GM19025 (cell line): ENCODE data around the gene NECAB2.

ENCODE experiments used
- ATAC-seq: cut with Tn5 transposase; IDR thresholded peaks from one replicate; pipeline ENCODE4 v1.9.1; 2021; ENCODE audit warnings: mild to moderate bottlenecking, low read depth, moderate library complexity; ENCODE audit not compliant: unreplicated experiment

The NECAB2 gene

DNA sequence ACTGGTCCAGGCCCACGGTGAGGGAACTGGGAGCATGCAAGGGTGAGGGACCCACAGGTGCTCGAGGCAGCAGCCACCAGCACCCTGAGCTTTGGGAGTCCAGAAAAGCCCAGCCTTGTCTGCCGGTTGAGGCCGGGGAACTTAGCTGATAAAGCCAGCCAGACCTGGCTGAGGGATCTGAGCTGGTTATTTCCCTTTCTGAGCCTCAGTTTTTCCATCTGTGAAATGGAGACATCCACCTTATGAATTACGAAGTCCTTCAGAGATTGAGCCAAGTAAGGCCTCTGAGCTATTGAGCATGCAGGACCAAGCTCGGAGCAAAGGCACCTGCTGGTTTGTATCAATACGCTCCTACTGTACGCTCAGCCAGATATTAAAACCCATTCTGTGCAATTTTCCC, 13.8 kb downstream of the NECAB2 start:
- ATAC-seq = no peak

DNA sequence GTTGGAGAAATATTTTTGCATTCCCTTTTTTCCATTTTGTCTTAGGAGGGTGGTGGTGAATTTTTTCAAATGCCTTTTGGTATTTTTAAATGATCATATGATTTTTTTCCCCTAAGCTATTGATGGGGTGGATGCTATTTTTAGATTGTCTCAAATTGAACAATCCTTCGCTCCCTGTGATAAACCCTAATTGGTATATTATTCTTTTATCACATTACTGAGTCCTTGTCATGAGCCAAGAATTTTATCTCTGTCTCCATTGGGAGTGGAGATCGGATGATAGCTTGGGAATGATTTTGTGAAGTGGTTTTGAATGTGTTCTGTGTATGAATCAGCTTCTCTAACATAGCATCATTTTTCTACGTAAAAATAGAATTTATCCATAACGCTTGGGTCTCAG, 15.4 kb downstream of the NECAB2 start:
- no peak for ATAC-seq

DNA sequence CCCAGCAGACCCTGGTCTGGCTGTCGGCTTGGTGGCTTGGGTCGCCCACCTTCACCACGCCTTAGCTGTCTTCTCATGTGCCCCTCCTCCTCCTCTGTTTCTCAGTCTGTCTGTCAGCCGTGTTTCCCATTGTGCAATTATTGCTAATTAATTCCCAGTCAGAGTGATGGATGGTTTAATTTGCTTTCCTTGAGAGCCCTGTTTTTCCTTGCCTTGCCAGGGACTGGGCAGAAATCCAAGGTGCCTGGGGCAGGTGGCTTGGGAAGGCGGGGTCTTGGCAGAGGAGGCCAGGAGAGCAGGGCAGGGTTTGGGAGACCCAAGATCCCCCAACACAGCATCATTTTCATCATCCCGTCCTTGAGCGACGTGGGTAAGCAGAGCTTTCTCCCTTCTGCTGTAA, 21.3 kb downstream of the NECAB2 start:
- no peak for ATAC-seq

DNA sequence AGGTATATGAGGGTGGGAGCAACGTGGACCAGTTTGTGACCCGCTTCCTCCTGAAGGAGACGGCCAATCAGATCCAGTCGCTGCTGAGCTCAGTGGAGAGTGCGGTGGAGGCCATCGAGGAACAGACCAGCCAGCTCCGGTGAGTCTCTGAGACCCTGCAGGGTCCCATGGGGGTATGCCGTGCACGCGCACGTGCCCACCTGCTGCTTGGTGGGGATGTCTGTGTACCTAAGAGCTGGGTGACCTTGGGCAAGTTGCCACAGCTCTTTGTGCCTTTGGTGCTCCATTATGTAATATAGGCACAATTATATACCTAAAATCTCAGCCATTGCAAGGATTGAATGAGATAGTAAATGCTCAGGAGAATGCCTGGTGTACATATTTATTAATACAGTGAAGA, 22.4 kb downstream of the NECAB2 start:
- ATAC-seq = no peak

DNA sequence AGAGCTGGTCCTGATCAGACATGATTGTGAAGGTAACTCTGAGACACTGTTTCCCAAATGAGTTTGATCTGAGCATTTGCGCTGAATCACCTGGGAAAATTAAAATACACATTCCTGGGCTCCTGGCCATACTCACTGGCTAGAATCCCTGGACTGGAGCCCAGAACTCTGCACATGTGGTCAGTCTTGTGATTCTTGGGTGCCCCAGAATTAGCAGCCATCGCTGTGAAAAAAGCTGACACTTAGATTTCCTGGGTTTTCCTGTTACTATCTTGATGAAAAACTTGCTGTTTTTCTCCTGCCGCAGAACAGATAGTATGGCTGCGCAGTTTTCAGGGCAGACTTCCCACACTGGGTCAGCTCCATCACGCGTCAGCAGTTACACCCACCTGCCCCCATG, 24.6 kb downstream of the NECAB2 start:
- no peak for ATAC-seq

DNA sequence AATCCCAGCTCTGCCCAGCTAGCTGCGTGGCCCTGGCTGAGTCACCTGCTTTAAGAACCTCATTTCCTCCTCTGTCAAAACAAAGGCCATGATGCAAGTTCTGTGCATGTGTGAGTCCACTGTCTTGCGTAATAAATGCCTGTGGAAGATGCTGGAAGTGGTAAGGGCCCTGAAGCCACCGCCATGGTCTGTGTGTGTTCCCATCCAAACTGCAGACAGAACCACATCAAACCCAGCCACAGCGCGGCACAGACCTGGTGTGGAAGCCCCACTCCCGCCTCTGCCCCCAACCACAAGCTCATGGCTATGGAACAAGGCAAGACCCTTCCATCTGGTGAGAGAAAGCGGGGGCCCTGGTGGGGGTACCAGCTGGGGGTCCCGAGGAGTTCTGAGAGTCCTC, 26.0 kb downstream of the NECAB2 start:
- no peak for ATAC-seq

DNA sequence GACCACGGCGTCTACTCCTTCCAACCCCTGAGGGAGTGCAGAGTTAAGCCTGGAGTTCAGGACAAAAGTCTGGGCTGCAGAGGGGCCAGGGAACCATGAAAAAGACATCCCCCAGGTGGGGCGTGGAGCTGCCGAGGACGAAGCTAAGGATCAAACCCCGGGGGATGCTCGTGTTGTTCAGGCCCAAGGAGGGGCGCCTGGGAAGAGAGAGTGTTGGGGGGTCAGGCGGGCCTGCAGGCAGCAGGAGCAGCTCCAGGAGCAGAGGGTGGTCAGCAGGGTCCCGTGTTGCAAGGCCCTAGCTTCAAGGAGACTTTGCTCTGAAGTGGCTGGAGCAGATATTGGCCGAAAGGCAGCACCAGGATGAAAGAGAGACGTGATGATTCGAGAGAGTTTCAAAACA, 26.7 kb downstream of the NECAB2 start:
- no peak for ATAC-seq

DNA sequence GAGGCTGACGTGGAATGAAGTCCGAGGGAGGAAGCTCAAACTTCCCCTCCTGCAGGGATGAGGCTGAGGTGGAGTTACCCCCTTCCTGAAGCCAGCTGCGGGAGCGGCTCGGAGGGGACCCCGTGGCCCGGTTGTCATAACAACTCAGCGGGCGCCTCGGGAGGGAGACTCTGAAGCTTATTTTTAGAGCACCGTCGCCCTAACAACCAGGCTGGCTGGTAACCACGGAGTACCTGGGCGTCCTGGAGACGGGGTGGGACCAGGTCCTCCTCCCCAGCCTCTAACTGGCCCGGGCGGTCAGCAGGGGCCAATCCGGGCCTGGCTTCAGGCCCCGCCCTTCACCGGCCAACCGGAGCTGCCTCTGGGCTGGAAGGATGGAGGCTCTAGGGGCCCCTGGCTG, 27.7 kb downstream of the NECAB2 start:
- no peak for ATAC-seq

DNA sequence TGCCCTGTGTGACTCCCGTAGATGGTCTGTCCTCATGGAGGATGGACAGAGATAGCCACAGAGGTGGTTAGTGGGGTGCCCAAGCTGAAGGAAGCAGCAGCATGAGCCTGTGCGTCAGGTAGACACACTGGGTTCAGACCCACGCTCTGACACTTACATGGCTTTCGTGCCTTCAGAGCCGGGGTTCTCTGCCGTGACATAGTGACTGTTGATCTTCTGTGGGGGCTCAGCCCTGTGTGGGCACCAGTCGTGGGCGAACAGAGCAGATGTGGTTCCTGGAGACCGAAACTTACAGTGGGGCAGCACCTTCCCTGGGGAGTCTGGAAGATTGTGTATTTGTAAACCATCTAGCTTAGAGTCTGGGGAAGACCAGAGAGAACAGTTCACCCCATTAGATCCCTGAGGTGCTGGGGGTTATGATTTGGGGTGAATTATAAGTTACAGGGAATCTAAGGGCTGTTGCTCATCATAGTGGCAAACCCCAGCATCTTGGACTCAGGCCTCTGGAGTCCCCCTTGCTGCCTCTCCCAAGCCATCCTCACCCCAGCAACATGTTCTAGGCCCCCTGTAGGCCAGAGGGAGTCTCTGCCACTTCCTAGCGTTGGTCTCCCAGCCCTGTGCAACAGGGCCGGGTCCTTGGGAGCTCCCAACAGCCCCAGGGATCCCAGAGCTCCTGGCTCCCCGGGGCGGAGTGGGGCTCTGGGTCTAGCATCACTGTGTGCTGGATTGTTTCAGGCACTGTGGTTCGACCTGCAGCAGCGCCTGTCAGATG, 28.6 kb downstream of the NECAB2 start:
- ATAC-seq = no peak

DNA sequence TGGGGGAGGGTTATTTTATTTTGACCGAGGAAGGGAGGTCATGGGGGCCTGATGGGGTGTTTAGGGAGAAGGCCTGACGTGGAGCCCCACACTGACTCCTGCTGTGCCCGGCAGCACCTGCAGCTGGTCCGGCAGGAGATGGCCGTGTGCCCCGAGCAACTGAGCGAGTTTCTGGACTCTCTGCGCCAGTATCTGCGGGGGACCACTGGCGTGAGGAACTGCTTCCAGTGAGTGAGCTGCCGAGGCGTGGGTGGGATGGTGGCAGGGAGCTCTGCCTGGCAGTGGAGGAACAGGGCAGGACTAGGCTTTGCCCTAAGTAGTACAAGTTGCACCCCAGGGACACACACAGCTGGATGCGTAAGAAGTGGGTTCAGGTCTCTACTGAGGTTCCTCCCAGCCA, 30.0 kb downstream of the NECAB2 start:
- no peak for ATAC-seq

DNA sequence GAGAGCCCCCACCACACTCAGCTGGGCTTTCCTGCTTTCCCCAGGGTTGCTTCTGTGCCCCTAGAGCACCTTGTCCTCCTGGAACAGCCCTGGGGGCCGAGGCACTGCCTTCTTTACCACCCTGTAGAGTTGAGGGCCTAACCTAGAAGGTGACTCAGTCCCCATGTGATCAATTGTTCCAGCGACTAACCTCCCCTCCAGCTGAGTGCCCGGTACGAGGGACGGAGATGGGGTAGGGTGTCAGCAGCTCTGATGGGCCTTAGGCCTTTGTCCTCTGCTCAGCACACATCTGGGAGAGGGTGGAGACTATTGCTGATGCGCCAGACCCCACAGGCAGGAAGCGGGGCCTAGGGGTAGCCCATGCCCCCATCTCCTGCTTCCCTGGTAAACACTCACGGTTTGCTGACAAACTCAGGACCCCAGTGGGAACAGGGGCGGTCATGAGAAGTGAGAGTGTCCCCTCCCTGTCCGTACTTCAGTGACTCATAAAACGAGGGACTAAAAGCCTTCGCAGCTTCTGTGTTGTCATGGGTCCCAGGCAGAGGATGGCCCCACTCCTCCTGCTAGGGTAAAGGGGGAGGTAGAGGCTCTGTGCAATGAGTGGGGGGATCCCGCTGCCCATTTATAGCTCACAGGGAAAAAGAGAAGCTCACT, 33.1 kb downstream of the NECAB2 start:
- no peak for ATAC-seq

DNA sequence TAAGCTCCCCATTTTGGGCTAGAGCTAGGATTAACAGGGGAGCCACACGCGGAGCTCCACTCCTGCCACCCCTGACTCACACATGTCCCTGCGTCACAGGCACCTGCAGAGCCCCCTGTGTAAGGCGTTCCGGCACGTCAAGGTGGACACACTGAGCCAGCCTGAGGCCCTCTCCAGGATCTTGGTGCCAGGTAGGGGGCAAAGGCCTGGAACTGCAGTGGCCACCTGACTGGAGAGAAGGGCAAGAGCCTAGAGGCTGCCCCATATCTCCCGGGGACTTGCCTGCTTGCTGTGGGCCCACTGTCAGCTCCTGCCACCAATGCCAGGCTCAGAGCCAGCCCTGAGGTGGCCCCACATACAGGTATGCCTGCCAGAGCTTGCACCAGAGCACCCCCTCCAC, 33.7 kb downstream of the NECAB2 start:
- ATAC-seq = no peak

DNA sequence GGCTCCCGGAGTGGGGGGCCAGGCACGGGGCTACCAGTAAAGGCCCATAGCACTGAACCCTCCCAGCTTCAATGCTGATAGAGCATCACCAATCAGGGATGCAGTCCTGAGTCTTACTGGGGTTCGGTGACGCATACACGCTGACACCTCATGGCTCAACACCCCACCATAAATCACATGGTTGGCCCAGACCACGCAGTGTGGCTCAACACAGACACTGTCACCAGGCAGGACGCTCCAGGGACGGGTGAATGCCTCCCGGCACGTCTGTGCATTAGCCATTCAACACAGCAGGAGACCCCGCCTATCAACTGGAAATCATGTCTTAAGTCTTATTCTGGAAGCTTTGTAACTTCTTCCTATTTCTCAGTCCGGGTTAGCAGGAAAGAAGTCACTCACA, 35.0 kb downstream of the NECAB2 start:
- ATAC-seq = no peak

DNA sequence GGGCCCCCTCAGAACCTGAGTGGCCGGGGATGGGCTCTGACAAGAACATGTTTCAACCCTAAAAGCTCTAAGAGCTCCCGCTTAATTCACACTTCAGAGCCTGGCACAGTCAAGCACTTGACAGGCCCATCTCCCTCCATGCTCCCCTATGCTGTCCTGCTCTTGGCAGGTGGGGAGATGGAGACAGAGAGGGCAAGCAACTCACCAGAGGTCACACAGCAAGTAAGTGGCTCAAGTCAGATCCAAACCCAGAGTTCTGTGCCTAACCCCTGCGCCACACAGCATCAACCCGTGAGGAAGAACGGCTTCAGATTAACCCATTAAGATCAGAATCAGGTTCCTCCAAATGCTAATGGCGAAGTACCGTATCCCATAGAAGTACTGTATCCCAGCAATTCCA, 36.4 kb downstream of the NECAB2 start:
- ATAC-seq = no peak

DNA sequence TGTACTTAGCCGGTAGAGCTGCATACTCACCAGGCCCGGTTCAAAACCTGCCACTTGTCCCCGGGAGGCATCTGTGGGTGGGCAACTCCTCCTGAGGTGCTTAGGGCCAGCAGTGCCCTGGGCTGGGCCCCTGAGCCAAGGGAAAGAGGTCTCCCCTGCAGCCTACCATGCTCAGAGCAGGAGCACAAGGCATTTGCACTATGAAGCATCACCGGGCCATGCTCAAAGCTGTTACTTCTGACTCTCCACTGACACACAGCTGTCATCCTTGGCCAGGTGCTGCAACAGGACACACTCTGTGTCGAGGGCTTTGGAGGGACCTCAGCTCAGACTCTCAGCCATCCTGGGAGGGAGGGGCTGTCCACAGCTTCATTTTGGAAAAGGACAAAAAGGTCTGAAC, 37.3 kb downstream of the NECAB2 start:
- ATAC-seq = no peak

DNA sequence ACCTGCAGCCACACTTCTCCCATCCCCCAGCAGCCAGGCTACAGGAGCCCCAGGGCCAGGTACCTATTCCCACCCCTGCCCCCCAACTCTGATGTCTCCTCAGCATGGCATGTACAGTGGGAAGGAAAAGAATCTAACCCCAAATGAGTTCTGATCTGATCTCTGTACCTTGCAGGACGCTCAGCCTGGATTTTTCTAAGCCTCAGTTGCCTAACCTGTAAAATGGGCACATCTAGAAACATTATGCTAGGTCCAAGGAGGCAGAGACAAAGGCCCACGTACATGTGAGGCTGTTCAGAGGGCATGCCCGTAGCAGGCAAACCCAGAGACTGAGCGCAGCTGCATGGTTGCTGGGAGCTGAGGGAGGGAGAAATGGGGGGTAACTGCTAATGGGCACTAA, 39.5 kb downstream of the NECAB2 start:
- ATAC-seq = no peak

DNA sequence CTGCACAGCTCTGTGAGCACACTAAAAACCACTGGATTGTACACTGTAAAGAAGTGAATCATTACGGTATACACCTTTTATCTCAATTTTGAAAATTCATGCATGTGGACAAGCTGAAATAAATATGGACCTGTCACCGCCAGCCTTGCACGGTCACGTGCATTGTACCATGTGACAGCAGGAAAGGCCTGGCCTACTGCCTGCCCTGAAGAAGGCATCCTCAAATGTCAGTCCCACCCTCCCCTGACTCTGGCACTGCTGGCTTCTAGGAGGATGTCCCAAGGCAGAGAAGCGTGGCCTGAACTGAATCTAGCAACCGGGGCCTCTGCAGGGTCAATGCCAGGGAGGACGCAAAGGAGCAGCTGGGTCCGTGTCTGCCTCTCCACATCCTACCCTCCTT, 39.9 kb downstream of the NECAB2 start:
- ATAC-seq = no peak

DNA sequence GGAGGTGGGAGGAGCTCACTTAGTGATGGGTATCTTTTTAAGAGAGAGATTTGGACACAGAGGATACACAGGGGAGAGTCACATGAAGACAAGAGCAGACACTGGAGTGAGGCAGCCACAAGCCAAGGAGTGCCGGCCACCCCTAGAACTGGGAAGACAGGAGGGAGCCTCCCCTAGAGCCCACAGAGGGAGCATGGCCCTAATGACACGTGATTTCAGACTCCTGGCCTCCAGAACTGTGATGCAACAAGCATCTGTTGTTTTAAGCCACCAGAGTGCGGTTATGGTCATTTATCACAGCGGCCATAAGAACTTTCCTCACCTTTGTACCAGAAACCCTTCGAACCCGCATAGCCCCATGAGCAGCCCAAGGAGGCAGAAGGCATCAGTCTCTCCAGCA, 41.2 kb downstream of the NECAB2 start:
- ATAC-seq = no peak

DNA sequence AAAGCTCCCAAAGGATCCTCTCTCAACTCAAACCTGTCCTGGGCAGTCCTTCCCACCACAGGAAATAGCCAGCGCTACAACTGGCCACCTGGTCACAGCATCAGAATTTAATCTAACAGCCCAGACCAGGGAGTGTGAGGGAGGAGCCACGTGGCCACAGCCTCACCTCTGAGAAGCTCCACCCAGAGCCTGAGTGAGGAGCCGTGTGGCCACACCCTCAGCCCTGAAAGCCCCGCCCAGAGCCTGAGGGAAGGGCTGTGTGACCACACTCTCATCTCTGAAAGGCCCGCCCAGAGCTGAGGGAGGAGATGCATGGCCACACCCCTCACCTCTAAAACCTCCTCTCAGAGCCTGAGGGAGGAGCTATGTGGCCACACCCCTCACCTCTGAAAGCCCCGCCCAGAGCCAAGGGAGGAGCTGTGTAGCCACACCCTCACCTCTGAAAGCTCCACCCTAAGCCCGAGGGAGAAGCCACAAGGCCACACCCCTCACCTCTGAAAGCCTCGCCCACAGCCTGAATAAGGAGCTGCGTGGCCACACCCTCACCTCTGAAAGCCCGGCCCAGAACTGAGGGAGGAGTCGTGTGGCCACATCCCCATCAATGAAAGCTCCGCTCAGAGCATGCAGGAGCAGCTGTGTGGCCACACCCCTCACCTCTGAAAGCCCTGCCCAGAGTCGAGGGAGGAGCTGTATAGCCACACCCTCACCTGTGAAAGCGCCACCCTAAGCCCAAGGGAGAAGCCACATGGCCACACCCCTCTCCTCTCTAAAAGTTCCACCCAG, 45.9 kb downstream of the NECAB2 start:
- ATAC-seq = peak; percentile 62

DNA sequence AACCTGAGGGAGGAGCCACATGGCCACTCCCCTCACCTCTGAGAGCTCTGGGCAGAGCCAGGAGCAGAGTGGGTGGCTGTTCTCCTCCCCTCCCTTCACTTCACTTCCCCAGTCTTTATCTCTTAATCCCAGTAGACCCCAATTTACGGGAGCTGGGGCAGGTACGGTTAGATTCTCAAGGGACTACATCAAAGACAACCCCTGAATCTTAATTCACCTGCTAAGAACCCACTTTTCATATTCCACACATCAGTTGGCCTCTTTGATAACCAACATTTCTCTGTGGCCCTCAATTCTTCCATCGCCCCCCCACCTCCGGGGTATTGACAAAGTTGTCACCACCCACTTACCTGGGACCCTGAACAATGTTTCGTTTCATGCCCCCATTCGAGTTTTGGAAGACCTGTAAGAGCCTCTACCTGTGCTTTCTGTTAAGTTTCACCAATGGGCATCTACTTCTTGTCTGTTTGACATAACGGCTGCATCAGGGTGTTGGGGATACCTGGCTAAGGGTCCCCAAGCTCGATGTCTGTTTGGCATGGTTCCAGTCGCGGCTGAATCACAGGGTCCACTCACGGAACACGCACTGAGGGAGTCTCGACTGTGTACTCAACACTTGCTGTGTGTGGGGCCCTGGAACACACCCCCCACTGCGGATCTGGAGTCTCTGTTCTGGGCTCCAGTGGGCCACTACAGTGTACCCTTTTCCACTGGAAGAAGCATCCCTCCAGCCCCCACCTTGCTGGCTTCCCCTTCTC, 46.7 kb downstream of the NECAB2 start:
- ATAC-seq = no peak

DNA sequence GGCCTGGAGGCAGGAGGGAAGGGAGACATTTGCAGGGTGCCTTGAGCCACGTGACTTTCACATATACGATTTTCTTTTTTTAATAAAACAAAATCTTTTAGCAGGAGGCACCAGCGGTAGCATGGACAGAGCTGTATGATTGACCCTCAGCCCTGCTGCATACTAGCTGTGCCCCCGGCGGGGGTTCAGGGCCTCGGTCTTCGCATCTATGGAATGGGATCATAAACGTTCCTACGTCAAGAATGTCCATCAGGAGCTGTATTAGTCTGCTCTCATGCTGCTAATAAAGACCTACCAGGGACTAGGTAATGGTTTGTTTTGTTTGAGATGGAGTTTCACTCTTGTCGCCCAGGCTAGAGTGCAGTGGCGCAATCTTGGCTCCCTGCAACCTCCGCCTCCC, 47.4 kb downstream of the NECAB2 start:
- no peak for ATAC-seq
